HL-60/S4 treated with phorbol 12-myristate 13-acetate at 8.2 ng/mL for 4 days and 3 days (cell line): ENCODE data around the gene FBXW10B.
"Not testable (repeated sequence)": the region's sequence is repeated elsewhere in the genome, so short reads cannot be mapped to it uniquely, and the experiment has no call there.

Source experiments
- in situ Hi-C: fragments of 300-500 bp; cut with MboI; formaldehyde crosslinking; loops from 2 replicates; pipeline ENCODE4 v1.15.0; 2022; ENCODE audit warnings: low sequenced_read_pairs

The FBXW10B gene, protein sequence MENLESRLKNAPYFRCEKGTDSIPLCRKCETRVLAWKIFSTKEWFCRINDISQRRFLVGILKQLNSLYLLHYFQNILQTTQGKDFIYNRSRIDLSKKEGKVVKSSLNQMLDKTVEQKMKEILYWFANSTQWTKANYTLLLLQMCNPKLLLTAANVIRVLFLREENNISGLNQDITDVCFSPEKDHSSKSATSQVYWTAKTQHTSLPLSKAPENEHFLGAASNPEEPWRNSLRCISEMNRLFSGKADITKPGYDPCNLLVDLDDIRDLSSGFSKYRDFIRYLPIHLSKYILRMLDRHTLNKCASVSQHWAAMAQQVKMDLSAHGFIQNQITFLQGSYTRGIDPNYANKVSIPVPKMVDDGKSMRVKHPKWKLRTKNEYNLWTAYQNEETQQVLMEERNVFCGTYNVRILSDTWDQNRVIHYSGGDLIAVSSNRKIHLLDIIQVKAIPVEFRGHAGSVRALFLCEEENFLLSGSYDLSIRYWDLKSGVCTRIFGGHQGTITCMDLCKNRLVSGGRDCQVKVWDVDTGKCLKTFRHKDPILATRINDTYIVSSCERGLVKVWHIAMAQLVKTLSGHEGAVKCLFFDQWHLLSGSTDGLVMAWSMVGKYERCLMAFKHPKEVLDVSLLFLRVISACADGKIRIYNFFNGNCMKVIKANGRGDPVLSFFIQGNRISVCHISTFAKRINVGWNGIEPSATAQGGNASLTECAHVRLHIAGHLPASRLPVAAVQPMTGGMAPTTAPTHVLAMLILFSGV

DNA sequence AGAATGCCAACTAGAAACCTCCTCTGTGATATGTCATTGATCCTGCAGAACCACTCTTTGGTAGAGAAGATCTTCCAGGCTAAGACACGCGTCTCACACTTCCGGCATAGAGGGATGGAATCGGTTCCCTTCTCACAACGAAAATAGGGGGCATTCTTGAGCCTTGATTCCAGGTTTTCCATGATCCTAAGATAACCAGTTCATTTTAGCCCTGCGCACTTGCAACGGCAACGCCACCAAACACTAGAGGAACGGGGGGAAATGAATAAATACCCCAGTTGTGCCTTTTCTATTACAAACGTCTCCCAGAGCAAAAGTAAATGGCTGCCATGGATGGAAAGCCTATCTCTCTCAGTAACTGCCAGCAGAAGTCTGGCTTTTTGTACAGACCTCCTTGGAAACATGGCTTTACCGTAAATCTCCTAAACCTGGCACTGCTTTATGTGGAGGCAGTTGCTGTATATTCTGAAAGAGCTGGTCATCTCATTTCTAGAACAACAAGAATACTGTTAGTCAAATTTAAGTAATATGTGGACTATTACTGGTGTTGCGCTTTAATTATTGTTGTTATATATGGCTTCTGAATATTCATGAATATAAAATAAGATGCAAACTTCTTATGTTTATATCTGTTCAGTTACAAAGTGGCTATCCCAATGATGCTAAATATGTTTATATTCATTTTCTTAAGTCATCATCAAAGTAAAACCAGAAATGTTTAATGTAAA is at the start of gene FBXW10B:
Gene FBXW10B (minus strand): TSS at position 374 of the 728 bp plus-strand sequence. CDS start 192 bp downstream, at position 182.
- in situ Hi-C loops, result not testable (repeated sequence)

GRCh38 chr17:15663691-15664090 is 44.2 kb upstream of the FBXW10B start:
- in situ Hi-C loops, result no loop called here

DNA sequence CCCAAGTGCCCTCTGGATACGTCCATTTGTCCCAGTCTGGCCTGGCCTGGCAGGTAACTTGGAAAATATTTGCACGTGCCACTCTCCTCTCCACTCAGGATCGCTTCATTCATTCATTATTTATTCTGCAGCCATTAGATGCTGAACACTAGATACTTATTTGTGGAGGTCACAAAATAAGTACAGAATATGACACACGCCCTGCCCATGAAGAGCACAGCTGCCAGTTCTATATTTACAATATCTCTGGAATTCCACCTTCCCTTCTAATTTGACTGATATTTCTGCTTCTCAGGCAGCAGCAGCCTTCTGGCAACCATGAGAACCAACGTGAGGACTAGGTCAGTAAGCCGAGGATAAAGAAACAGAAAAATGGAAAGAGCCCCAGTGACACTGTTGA is 43.7 kb upstream of the FBXW10B start:
- in situ Hi-C loops, result no loop called here

DNA sequence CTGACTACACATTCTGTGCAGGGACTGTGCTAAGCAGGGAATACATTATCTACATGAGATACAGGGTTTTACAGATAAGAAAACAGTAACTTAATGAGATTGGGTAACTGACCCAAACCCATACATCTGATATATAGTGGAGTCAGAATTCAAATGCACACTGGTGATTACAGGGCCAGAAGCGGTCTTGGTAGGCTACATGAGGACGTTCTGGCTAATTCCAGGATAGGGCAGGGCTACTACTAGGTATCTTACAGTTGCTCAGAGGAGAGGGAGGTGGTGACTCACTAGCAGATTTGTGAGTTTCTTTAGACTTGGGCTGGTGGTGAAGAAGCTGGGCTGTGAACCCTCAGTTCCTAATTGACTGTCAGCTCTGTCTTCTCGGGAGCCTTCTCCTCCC is 43.2 kb upstream of the FBXW10B start:
- in situ Hi-C loops, result no loop called here

DNA sequence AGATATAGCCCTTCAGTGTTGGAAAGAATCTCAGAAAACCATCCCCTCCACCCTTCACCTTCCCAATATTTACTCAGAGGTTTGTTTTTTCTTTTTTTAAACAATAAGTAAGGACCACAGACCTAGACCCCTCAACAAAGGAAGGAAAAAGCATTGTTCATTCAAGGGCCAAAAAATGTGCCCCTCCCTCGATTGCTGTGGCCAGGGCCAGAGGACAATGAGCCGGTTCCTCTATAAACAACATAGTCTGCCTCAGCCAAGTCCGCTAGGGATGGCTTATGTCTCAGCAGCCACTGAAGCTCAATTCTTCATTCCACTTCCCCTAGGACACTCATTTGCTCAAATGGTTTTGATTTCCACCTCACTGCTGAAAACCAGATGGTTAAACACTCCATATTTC is 40.6 kb upstream of the FBXW10B start:
- in situ Hi-C loops, result no loop called here

- in situ Hi-C loops, result no loop called here
These were observed 40.2 kb upstream of the FBXW10B start for GRCh38 chr17:15659663-15660062.

DNA sequence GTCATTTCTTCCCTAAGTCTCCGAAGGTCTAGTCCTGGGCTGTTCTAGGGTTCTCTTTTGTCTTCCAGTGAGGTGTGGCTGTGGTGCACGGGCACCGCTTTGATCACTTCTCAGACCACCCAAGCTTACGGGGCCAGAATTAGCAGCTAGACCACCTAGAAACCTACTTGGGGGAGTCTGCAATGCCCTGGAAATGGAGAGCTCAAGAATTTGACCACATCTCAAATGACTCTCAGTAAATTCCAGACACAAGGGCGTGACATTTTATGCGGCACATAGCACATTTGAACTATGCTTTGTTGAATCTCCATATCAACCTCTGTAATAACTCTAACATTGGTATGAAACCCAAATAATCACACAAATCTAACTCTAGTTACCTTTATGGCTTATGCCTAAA is 39.7 kb upstream of the FBXW10B start:
- in situ Hi-C loops, result no loop called here

DNA sequence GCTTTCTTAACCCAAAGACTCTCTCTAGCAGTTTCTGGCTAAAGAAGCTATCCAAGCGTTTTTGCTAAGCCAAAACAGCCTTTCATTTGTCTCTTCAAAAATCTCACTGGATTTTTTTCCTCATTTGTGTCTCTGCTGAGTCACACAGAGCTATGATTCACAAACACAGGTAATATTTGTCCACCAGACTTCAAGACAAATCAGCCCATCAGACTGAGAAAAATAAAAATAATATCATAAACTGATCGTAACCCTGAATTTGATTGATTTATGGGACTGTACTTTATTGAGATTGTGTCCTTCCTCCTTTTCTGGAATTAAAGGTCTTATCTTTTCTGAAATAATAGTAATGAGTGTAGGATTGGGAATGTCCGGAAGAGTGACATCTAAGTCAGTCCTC is 38.8 kb upstream of the FBXW10B start:
- in situ Hi-C loops, result no loop called here

GRCh38 chr17:15657868-15658267 is 38.4 kb upstream of the FBXW10B start:
- in situ Hi-C loops, result no loop called here

GRCh38 chr17:15654886-15655561 is 35.5 kb upstream of the FBXW10B start:
- in situ Hi-C loops, result no loop called here

DNA sequence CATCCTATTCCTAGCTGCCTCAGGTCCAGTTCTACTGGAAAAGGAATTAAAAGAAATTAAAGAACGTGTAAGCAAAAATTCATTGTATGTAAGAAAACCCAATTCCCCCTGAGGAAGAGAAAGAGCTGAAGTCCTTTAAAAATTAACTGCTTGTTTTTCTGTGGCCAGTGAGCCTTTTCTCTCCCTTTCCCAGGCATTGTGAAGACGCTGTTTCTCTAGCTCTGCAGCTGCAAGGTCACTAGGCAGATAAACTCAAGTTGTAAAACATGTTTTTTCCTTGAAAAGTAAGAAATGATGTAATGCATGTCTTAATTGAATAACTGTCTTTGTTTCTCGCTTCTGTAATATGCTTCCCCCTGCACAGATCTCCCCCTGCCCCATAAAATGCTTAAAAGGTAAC is 34.9 kb upstream of the FBXW10B start:
- in situ Hi-C loops, result not testable (repeated sequence)

- in situ Hi-C loops, result no loop called here
These were observed 33.5 kb upstream of the FBXW10B start for GRCh38 chr17:15652960-15653359.

DNA sequence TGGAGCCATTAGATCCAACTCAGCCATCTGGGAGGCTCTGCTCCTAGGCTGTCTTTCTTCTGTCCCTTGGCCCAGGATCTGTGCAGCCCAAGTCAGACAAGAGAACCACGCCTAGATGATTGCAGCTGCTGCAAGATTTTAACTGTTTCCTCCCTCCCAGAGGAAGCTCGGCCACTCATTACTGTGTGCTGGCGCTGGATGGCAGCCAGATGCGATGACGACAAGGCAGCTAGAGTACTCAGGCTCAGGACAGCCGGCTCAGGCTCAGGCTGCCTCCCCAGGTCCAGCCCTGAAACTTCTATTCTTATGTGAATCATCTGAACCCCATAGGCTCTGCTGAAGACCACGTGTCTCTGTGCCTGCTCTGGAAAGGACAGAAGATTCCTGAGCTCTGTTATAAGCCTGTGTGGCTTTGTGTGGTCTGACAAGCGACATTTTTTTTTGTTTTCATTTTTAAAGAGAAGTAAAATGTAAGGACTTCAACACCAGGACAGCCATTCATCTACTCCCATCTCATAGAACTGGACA is 32.1 kb upstream of the FBXW10B start:
- in situ Hi-C loops, result no loop called here

DNA sequence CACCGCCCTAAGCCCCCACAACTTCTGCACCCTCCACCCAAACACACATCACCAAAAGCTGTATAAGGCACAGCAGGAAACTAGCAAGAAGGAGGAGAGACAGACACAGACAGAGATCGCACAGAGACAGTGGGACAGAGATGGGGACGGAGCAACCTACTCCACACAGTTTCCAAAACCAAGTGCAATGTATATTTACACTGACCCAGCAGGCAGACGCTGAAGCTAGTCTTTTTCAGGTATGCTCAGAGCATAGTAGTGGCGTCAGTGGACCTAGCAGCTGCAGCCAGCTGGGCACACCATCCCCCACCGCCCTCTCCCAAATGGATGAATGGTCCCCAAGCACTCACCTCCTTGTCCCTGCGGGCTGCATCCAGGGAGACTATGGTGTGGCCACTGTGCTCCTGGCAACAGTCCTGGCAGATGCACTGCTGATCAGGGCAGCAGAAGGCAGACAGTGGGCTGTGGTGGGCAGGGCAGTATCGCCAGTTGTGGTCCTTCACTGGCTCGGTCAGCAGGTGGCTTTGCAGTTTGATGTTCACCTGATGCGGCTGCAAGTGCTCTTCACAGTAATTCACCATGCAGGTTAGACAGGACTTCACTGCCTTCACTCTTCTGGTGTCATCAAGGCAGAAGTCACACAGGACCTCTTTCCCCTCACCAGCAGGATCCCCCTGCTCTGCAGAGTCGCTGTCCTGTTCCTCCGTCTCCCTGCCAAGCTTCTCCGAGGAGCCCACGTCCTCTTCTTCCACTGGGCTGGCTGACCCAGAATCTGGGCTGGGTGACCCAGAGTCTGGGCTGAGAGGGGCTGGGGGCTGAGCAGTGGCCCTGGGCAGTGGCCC is 31.5 kb upstream of the FBXW10B start:
- in situ Hi-C loops, result no loop called here

DNA sequence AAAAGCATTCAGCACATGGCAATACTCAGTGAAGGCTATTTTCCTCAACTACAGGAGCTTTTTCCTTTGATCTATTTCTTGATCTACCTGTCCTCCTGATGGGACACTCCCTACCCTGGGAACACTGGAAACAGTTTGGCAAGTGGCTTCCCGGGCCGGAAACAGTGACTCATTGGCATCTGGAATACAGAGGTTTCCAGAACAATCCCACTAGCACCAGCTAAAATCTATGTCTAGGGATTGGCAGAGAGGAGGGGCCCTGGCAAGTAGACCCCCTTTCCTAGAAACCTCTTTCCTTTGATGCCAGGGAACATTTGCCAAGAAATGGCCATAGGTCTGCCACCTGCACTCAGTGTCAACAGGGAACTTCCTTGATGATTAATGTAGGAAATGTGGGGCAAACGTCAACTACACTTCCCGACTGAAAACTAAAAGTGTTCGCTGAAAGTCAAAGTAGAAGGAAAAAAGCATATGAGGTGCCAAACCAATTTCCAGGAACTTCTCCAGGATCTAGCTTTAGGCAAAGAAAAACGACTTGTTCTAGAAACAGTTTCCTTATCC is 30.4 kb upstream of the FBXW10B start:
- in situ Hi-C loops, result no loop called here

- in situ Hi-C loops, result no loop called here
These were observed 28.9 kb upstream of the FBXW10B start for GRCh38 chr17:15648386-15648785.

DNA sequence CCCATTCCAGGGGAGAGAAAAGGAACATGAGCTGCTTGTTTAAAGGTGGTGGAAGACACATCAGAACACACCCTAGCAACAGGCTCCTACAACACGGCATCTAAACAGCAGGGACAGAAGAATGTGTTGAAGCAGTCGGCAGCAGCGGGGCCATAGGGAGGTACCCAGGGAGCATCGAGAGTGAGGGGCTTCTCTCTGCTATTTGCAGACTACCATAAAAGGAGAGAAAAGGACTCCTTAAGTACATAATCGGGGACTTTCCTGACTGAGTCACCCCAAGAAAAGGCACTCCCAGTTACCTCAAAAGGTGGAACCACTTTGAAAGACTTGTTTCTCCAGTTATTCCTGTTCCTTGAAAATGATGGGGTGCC is 26.4 kb upstream of the FBXW10B start:
- in situ Hi-C loops, result not testable (repeated sequence)

DNA sequence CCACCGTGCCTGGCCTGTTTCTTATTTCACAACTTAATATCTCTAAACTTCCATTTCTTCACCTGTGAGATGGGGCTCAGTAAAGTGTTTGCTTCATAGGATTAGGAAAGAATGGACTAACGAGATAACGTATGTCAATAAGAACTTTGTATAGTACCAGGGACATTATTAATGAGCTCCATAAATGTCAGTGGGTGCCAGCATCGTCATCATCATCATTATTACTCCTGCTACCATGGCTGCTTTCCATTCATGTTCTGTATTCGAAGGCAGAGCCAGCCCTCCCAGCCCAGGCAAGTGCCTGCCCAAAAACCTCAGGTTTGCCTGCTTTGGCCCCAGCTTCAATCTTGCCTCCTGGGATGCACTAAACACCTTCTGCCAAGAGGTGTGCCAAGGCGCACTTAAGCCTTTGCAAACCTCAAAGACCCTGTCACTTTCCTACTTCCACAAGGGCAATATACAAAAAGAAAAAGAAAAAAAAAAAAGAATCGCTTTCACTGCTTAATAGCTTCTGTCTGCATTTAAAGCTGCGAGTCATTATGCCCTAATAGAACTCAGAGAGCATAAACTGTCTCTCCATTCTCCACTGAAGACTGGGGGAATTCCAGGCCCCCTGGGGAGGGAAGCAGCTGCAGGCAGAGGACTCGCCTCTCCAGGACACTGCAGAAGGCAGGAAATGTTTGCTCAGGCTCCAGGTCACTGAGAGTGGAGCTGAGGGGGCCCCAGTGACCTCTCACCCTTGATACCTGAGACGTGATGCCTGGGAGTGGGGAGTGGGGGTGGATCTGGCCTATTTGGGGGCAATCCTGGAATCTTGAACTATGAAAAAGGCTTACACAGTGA is 25.8 kb upstream of the FBXW10B start:
- in situ Hi-C loops, result not testable (repeated sequence)
